Tibial nerve (tissue), 4 donors: ENCODE measurements around the gene GRIN2A.

ENCODE experiments used
- EP300 ChIP-seq, 2 donors: sonication (generic); formaldehyde crosslinking; IDR thresholded peaks; one replicate each; pipeline ENCODE4 v1.6.1; 2017; ENCODE audit warnings: antibody characterized with exemption in 2 of 2, mild to moderate bottlenecking in 1 of 2
- POLR2A ChIP-seq, 2 donors: fragments of 450-650 bp; IDR thresholded peaks; one replicate each; pipeline ENCODE4 v1.6.1; 2017; ENCODE audit warnings: antibody characterized with exemption in 2 of 2, mild to moderate bottlenecking in 2 of 2, moderate library complexity in 2 of 2
- TF ChIP-seq, protein P1 (sequence below), 5 experiments: fragments of 200-600 bp in 3 of 5; fragments of 450-650 bp in 2 of 5; sonication (generic) in 3 of 5; IDR thresholded peaks; one replicate each; pipeline ENCODE4 v1.5.1; 2016 to 2019; ENCODE audit warnings: antibody characterized with exemption in 5 of 5, mild to moderate bottlenecking in 3 of 5, moderate library complexity in 2 of 5

DNA sequence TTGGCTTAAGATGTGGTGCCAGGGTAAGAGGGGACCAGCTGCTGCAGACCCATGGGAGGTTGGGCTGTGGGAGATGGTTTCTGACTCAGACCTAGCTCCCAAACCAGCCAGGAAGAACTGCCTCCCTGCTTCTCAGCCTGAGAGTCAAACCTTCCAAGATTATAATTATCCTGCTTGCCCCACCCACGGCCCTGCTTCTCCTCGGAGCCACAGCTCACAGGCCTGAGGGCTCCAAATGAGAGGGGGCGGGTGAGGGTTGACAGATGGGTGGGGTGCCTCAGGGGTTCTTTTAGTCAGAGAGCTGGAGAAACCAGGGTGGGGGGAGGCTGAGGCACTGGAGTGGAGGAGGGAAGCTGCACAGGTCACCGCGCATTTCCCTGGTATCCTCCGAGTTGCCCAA is 28.7 kb upstream of the GRIN2A start:
- no peak for TF ChIP-seq EP300 (IDR thresholded peaks at IDR 0.05)
- TF ChIP-seq, protein P1, sequence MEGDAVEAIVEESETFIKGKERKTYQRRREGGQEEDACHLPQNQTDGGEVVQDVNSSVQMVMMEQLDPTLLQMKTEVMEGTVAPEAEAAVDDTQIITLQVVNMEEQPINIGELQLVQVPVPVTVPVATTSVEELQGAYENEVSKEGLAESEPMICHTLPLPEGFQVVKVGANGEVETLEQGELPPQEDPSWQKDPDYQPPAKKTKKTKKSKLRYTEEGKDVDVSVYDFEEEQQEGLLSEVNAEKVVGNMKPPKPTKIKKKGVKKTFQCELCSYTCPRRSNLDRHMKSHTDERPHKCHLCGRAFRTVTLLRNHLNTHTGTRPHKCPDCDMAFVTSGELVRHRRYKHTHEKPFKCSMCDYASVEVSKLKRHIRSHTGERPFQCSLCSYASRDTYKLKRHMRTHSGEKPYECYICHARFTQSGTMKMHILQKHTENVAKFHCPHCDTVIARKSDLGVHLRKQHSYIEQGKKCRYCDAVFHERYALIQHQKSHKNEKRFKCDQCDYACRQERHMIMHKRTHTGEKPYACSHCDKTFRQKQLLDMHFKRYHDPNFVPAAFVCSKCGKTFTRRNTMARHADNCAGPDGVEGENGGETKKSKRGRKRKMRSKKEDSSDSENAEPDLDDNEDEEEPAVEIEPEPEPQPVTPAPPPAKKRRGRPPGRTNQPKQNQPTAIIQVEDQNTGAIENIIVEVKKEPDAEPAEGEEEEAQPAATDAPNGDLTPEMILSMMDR (IDR thresholded peaks at IDR 0.05), result no peak
- no peak for TF ChIP-seq POLR2A (IDR thresholded peaks at IDR 0.05)
